OCI-LY7 (cell line): ENCODE measurements around the gene IDH2.

Experiments
- CTCF ChIP-seq: fragments of 200-600 bp; sonication (generic); conservative IDR thresholded peaks from 2 replicates; pipeline ENCODE4 v1.5.1; 2014; ENCODE audit warnings: mild to moderate bottlenecking, antibody characterized with exemption, low read length, moderate library complexity, mixed read lengths
- EZH2phosphoT487 ChIP-seq: fragments of 200-600 bp; sonication (generic); IDR thresholded peaks from 2 replicates; pipeline ENCODE4 v1.6.1; 2018; ENCODE audit warnings: low read depth, borderline replicate concordance, mild to moderate bottlenecking, mixed run types, antibody characterized with exemption, low read length, moderate library complexity, mixed read lengths

DNA sequence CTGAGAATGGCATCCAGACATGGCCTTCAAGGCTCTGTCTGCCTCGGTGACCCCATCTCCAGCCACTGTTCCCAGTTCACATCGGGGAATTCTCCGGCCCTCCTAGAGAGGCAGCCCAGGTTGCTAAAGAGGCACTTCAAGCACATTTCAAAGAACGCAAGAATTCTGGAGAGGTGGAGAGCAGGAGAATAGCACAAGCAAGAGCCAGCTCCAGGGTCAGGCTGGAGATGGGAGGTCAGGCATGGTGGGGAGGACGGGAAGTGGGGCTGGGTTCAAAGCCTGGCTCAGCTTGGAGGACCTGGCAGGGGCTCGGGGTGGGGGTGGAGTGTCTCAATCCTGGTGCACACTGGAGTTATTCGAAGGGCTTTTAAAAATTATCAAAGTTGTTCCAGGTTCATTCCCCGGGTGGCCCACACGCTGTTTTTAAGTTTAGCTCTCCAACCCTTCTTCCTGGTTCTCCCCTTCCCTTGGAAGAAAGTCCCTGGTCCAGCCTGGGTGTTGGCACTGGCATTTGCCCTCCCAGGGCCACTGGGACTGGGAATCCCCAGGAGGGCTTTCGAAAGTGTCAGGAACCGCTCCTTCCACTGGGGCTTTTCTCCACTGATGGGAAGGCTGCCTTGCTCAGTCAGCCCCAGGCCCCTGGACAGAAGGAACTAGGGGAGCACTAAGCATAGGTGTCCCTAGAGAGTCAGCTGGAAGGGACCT lies 65.3 kb downstream of the IDH2 start:
- TF ChIP-seq CTCF (no peak), EZH2phosphoT487 (no peak)
